Sigmoid colon (tissue), 7 donors: ENCODE results near the gene HPS6. TPM values are rescaled to one million over a fixed set of nuclear protein-coding genes. Genes with fewer than 3 reads are reported as not detected.

Source experiments
- DNase-seq: peaks from one replicate; pipeline ENCODE4 v3.0.0-alpha.2; 2019
- H3K27ac ChIP-seq, 4 donors: fragments of 200-600 bp; sonication (generic); one replicate each; pipeline ENCODE4 v1.5.1; 2016 to 2019; ENCODE audit warnings: mild to moderate bottlenecking in 1 of 4
- H3K27me3 ChIP-seq, 3 donors: fragments of 200-600 bp; sonication (generic); one replicate each; pipeline ENCODE4 v1.5.1; 2019; ENCODE audit warnings: mild to moderate bottlenecking in 1 of 3
- H3K36me3 ChIP-seq, 4 donors: fragments of 200-600 bp; sonication (generic); one replicate each; pipeline ENCODE4 v1.5.1; 2016 to 2019
- H3K4me1 ChIP-seq, 4 donors: fragments of 200-600 bp; sonication (generic); one replicate each; pipeline ENCODE4 v1.5.1; 2017 to 2019
- H3K4me3 ChIP-seq, 4 donors: fragments of 200-600 bp; sonication (generic); one replicate each; pipeline ENCODE4 v1.5.1; 2017 to 2019; ENCODE audit warnings: mild to moderate bottlenecking in 2 of 4, moderate library complexity in 1 of 4
- H3K9me3 ChIP-seq, 4 donors: fragments of 200-600 bp in 3 of 4; sonication (generic) in 3 of 4; one replicate each; pipeline versions ENCODE4 v1.5.1 to v1.6.1; 2013 to 2019
- CTCF ChIP-seq, 4 experiments: fragments of 450-650 bp in 3 of 4; fragments of 200-600 bp in 1 of 4; IDR thresholded peaks; one replicate each; pipeline ENCODE4 v1.5.1; 2016 to 2019; ENCODE audit warnings: antibody characterized with exemption in 4 of 4, mild to moderate bottlenecking in 3 of 4, moderate library complexity in 2 of 4
- EP300 ChIP-seq, 4 donors: sonication (generic); formaldehyde crosslinking; IDR thresholded peaks; one replicate each; pipeline ENCODE4 v1.6.1; 2017; ENCODE audit warnings: antibody characterized with exemption in 4 of 4
- POLR2A ChIP-seq, 2 donors: fragments of 450-650 bp; IDR thresholded peaks; one replicate each; pipeline ENCODE4 v1.6.1; 2016; ENCODE audit warnings: antibody characterized with exemption in 2 of 2, mild to moderate bottlenecking in 2 of 2, moderate library complexity in 2 of 2
- POLR2AphosphoS5 ChIP-seq, 4 donors: sonication (generic); formaldehyde crosslinking; IDR thresholded peaks; one replicate each; pipeline ENCODE4 v1.6.1; 2017; ENCODE audit warnings: antibody characterized with exemption in 4 of 4
- WGBS, 2 donors: extraction: QIAGEN DNeasy Blood & Tissue Kit; methylation state at CpG; one replicate each; pipeline ENCODE4 v1.1.7; 2013; 5-methylcytosine and 5-hydroxymethylcytosine counted together
- intact Hi-C: fragments of 100-400 bp; cut with DNase I; formaldehyde crosslinking; loops from one replicate; pipeline ENCODE4 v1.15.1; 2023
- polyA plus RNA-seq, 3 donors: library from polyadenylated mRNA; stranded (reverse); fragments of 200-250 nt; gene quantifications; one replicate each; pipeline ENCODE4 v1.2.3, GENCODE V29; 2013
- total RNA-seq, 4 donors: library from RNA; depleted of rRNA; stranded (reverse); fragments of >200 nt; gene quantifications; one replicate each; pipeline ENCODE4 v1.1.0, GENCODE V29; 2016
- donor health status: healthy with polysubstance abuse.
- donor health status: Bipolar disorder and iron deficiency.
- donor health status: healthy.

HPS6 gene
- total and polyA plus RNA-seq, 7 donors, result 9.0 to 18.9 (median 13.4) TPM

- H3K36me3 ChIP-seq, result peaks cover 0 to 12% (median 7%) of the 10 kb centered on the region in 4 donors
- H3K4me1 ChIP-seq, result peaks cover 0 to 44% (median 33%) of the 10 kb centered on the region in 4 donors
- H3K27ac ChIP-seq, result no peak overlapping the region
- no peaks in the 10 kb centered on the region for H3K27me3 ChIP-seq
- intact Hi-C loops, result no loop called here
- WGBS, 2 donors, result 86 to 92% methylated on average over 18 of the region's 18 CpGs
- TF ChIP-seq EP300 (IDR thresholded peaks at IDR 0.05), result no peak
- DNase-seq, result no peak
- no peak overlapping the region for H3K4me3 ChIP-seq
- H3K9me3 ChIP-seq, result no peaks in the 10 kb centered on the region
Measured at GRCh38 chr10:102067091-102067916, 2.2 kb downstream of the HPS6 start.

GRCh38 chr10:102068216-102068615, 3.1 kb downstream of the HPS6 start:
- peak; percentile 69 for DNase-seq
- no peaks in the 10 kb centered on the region for H3K27me3 ChIP-seq
- H3K36me3 ChIP-seq, result peaks cover 0 to 12% (median 7%) of the 10 kb centered on the region in 4 donors
- intact Hi-C loops, result no loop called here
- 13 to 74% methylated on average over 1 of the region's 1 CpG for WGBS, 2 donors
- peaks cover 0 to 48% (median 33%) of the 10 kb centered on the region in 4 donors for H3K4me1 ChIP-seq
- H3K9me3 ChIP-seq, result no peaks in the 10 kb centered on the region
- no peak overlapping the region for H3K4me3 ChIP-seq
- H3K27ac ChIP-seq, result no peak overlapping the region
- TF ChIP-seq POLR2AphosphoS5 (IDR thresholded peaks at IDR 0.05) (no peak), POLR2A (IDR thresholded peaks at IDR 0.05) (no peak), EP300 (IDR thresholded peaks at IDR 0.05) (no peak), CTCF (IDR thresholded peaks at IDR 0.05) (no peak)

GRCh38 chr10:102069071-102069470, 3.9 kb downstream of the HPS6 start:
- intact Hi-C loops, result no loop called here
- Histone ChIP-seq H3K36me3 (peaks cover 0 to 12% (median 7%) of the 10 kb centered on the region in 4 donors), H3K27me3 (no peaks in the 10 kb centered on the region), H3K9me3 (no peaks in the 10 kb centered on the region), H3K4me3 (no peak overlapping the region), H3K4me1 (peaks cover 0 to 48% (median 33%) of the 10 kb centered on the region in 4 donors), H3K27ac (no peak overlapping the region)
- TF ChIP-seq CTCF (IDR thresholded peaks at IDR 0.05) (no peak), EP300 (IDR thresholded peaks at IDR 0.05) (no peak), POLR2A (IDR thresholded peaks at IDR 0.05) (no peak), POLR2AphosphoS5 (IDR thresholded peaks at IDR 0.05) (no peak)
- DNase-seq, result no peak

- H3K4me3 ChIP-seq, result no peak overlapping the region
- no peak for TF ChIP-seq POLR2AphosphoS5 (IDR thresholded peaks at IDR 0.05)
- no peak for TF ChIP-seq EP300 (IDR thresholded peaks at IDR 0.05)
- TF ChIP-seq POLR2A (IDR thresholded peaks at IDR 0.05), result no peak
- TF ChIP-seq CTCF (IDR thresholded peaks at IDR 0.05), result peak; percentile 73 to 89 (median 81)
- H3K27ac ChIP-seq, result no peak overlapping the region
- no peaks in the 10 kb centered on the region for H3K27me3 ChIP-seq
- peaks cover 0 to 20% (median 9%) of the 10 kb centered on the region in 4 donors for H3K4me1 ChIP-seq
- intact Hi-C loops, result loop anchor here (5.0 kb wide), 1 partner anchor 236 kb away; no protein-coding TSS in a partner anchor
- H3K36me3 ChIP-seq, result peaks cover 0 to 3% (median 0%) of the 10 kb centered on the region in 4 donors
- WGBS, 2 donors, result 71 to 82% methylated on average over 4 of the region's 4 CpGs
- peak; percentile 88 for DNase-seq
- H3K9me3 ChIP-seq, result no peaks in the 10 kb centered on the region
Measured at GRCh38 chr10:102072673-102073527, 7.8 kb downstream of the HPS6 start.

- intact Hi-C loops, result no loop called here
- Histone ChIP-seq H3K36me3 (no peaks in the 10 kb centered on the region), H3K27ac (no peak overlapping the region), H3K4me1 (no peaks in the 10 kb centered on the region), H3K27me3 (no peaks in the 10 kb centered on the region), H3K9me3 (no peaks in the 10 kb centered on the region), H3K4me3 (no peak overlapping the region)
- WGBS, 2 donors, result 93 to 95% methylated on average over 3 of the region's 3 CpGs
- no peak for DNase-seq
- TF ChIP-seq POLR2A (IDR thresholded peaks at IDR 0.05) (no peak), CTCF (IDR thresholded peaks at IDR 0.05) (no peak), POLR2AphosphoS5 (IDR thresholded peaks at IDR 0.05) (no peak), EP300 (IDR thresholded peaks at IDR 0.05) (no peak)
Measured at GRCh38 chr10:102083541-102083940, 18.4 kb downstream of the HPS6 start.
